K562 (cell line): Measurements from ENCODE around the gene MTMR6. TPM values are rescaled to one million over a fixed set of nuclear protein-coding genes. Genes with fewer than 3 reads are reported as not detected.

Source experiments
- CBFA2T2 ChIP-seq: fragments of 450-650 bp; conservative IDR thresholded peaks from 2 replicates; pipeline ENCODE4 v1.6.1; 2017; ENCODE audit warnings: mild to moderate bottlenecking
- CHD4 ChIP-seq: fragments of 200-600 bp; sonication (generic); IDR thresholded peaks from 3 replicates; pipeline ENCODE4 v1.6.1; 2012; ENCODE audit warnings: low read depth, mild to moderate bottlenecking, mixed read lengths, low read length, inconsistent platforms; ENCODE audit not compliant: insufficient read depth, insufficient replicate concordance, poor library complexity, severe bottlenecking
- MTA1 ChIP-seq: fragments of 450-650 bp; IDR thresholded peaks from 2 replicates; pipeline ENCODE4 v1.6.1; 2017; ENCODE audit warnings: borderline replicate concordance
- RFX5 ChIP-seq: IDR thresholded peaks from 2 replicates; pipeline ENCODE4 v1.6.1; 2011; ENCODE audit warnings: low read depth, mild to moderate bottlenecking, improper control_type of control experiment, low read length
- RREB1 ChIP-seq: fragments of 250-450 bp; sonication (Bioruptor Pico); IDR thresholded peaks from 2 replicates; pipeline ENCODE4 v1.4.0; 2020
- polyA plus RNA-seq, 8 experiments: library from polyadenylated mRNA; depleted of rRNA in 4 of 8; stranded (reverse) in 5 of 8; unstranded in 3 of 8; fragments of >200 nt; fragmentation: Nextera tagmentation in 2 of 8; fragmentation: Illumina TruSeq in 1 of 8; extraction: Ambion mirVana in 2 of 8; extraction: Trizol in 1 of 8; gene quantifications; 2 replicates each; pipeline versions ENCODE4 v1.2.1 to v1.2.3, GENCODE V29; 2011 to 2014; ENCODE audit warnings: inconsistent platforms in 1 of 8, missing spikeins in 1 of 8
- total RNA-seq, 7 experiments: library from RNA; depleted of rRNA in 6 of 7; stranded (reverse); fragments of >200 nt in 6 of 7; fragmentation: Illumina TruSeq in 2 of 7; extraction: Trizol in 2 of 7; gene quantifications; 2 replicates each; pipeline versions ENCODE4 v1.2.1 to v1.2.3, GENCODE V29; 2011 to 2021; ENCODE audit warnings: low replicate concordance in 1 of 7
- TF ChIP-seq, protein P1 (sequence below): IDR thresholded peaks from 3 replicates; pipeline ENCODE4 v1.6.1; 2011; ENCODE audit warnings: borderline replicate concordance, mild to moderate bottlenecking, moderate library complexity; ENCODE audit not compliant: insufficient read length; ENCODE audit errors: extremely low read depth

The MTMR6 gene
- total and polyA plus RNA-seq, 9 of the 15 experiments (the other 6 are each of a cell fraction or from before 2014, with no cell fraction given), result 3.9 to 10.8 (median 7.7) TPM

- TF ChIP-seq, protein P1, sequence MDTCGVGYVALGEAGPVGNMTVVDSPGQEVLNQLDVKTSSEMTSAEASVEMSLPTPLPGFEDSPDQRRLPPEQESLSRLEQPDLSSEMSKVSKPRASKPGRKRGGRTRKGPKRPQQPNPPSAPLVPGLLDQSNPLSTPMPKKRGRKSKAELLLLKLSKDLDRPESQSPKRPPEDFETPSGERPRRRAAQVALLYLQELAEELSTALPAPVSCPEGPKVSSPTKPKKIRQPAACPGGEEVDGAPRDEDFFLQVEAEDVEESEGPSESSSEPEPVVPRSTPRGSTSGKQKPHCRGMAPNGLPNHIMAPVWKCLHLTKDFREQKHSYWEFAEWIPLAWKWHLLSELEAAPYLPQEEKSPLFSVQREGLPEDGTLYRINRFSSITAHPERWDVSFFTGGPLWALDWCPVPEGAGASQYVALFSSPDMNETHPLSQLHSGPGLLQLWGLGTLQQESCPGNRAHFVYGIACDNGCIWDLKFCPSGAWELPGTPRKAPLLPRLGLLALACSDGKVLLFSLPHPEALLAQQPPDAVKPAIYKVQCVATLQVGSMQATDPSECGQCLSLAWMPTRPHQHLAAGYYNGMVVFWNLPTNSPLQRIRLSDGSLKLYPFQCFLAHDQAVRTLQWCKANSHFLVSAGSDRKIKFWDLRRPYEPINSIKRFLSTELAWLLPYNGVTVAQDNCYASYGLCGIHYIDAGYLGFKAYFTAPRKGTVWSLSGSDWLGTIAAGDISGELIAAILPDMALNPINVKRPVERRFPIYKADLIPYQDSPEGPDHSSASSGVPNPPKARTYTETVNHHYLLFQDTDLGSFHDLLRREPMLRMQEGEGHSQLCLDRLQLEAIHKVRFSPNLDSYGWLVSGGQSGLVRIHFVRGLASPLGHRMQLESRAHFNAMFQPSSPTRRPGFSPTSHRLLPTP, result no peak
- TF ChIP-seq CBFA2T2 (no peak), RREB1 (CRISPR knock-in tag) (no peak), CHD4 (no peak), MTA1 (no peak), RFX5 (no peak)
These were observed 32.5 kb upstream of the MTMR6 start (continued) for GRCh38 chr13:25319771-25320170.
